ENCODE results near the gene CPPED1. TPM values are rescaled to one million over a fixed set of nuclear protein-coding genes. Genes with fewer than 3 reads are reported as not detected.
"Not testable (repeated sequence)": the region's sequence is repeated elsewhere in the genome, so short reads cannot be mapped to it uniquely, and the experiment has no call there.

Gene CPPED1
- total RNA-seq, 1 donor from 2014 or later: 22.1 TPM

DNA sequence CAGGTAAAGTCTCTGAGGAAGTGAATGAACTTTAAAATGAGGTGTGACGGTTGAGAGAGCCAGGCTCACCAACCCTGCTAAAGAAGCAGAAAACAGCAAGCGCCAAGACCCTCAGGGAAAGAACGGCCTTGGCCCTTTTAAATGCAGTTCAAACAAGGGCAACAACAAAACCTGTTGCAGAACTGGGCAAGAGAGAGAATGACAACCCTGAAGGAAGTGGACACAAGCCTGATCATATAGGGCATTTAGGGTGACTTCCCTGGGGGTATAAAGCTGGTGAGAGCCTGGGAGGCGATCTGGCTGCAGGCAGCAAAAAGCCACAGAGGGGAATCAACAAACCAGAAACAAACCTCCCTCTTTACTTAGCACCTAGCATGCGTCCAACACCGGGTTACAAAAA is 1.0 kb downstream of the CPPED1 start:
- intact Hi-C loops (cut with micrococcal nuclease): loop anchor here (2.0 to 5.0 kb wide), 4 partner anchors 156 to 885 kb away; partner anchors contain the start of gene GSPT1

DNA sequence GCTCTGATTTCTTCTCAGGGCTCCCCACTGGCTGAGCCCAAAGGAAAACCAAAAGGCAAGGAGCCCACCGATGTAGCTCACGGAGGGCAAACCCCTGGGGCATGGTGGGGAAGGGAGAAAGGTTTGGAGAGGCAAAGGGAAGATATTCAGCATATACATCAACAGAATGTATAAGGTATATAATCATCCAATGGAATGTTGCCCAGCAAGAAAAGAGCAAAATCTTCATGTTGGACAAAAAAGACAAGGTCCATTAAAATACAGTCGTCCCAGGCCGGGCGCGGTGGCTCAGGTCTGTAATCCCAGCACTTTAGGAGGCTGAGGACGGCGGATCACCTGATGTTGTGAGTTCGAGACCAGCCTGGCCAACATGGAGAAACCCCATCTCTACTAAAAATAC is 1.6 kb downstream of the CPPED1 start:
- intact Hi-C loops (cut with micrococcal nuclease): loop anchor here (2.0 to 5.0 kb wide), 4 partner anchors 155 to 885 kb away; partner anchors contain the start of gene GSPT1

- intact Hi-C loops (cut with micrococcal nuclease): loop anchor here (2.0 to 5.0 kb wide), 4 partner anchors 155 to 884 kb away; partner anchors contain the start of gene GSPT1
Observed at GRCh38 chr16:12801511-12802042, 2.1 kb downstream of the CPPED1 start.

DNA sequence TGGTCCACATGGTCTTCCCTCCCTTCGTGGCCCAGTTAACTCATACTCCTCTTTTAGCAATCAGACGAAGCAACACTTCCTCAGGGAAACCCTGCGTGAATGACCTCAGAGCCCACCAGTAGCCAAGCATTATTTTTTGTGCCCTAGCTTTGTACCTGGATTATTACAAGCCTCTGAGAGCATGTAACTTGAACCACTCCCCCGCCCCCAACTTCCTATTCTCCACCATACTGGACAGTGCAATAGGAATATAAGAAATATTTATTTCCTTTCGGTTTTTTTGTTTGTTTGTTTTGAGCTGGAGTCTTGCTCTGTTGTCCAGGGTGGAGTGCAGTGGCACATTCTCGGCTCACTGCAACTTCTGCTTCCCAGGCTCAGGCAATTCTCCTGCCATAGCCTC is 2.9 kb downstream of the CPPED1 start:
- intact Hi-C loops (cut with micrococcal nuclease): loop anchor here (5.0 kb wide), 2 partner anchors 344 to 884 kb away; partner anchors contain the start of gene GSPT1

DNA sequence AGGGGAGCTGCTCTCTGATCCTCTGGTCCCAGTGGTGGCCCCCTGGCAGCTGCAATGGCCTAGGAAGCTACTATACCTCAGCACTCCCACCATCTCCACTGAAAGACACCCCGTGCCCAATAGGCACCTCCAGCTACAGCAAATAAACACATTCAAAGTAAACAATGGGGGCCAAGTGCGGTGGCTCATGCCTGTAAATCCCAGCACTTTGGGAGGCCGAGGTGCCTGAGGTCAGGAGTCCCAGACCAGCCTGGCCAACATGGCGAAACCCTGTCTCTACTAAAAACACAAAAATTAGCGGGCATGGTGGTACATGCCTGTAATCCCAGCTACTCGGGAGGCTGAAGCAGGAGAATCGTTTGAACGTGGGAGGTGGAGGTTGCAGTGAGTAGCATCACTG is 3.7 kb downstream of the CPPED1 start:
- intact Hi-C loops (cut with micrococcal nuclease): loop anchor here (5.0 kb wide), 2 partner anchors 343 to 883 kb away; partner anchors contain the start of gene GSPT1

DNA sequence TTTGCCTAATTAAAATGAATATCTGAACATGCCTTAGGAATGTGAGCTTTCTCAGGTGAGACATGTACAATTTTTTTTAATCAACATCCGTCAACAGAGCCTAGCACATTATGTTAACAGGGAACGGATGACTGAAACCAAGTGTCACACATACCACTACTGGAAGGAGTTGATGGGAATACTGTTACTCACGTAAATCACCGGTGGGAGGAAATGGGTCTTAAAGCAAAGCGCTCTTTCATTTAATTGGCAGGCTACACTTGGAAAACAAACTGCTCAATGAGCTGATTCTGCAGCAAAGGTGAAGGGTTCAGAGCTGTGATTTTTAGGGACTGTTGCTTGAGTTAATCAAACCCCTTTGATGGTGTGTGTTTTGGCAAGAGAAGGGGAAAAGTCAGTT is 4.8 kb downstream of the CPPED1 start:
- intact Hi-C loops (cut with micrococcal nuclease): no loop called here

- intact Hi-C loops (cut with micrococcal nuclease): no loop called here
Observed at GRCh38 chr16:12798171-12798570, 5.5 kb downstream of the CPPED1 start.

GRCh38 chr16:12796498-12796897 is 7.2 kb downstream of the CPPED1 start:
- intact Hi-C loops (cut with micrococcal nuclease): no loop called here

- intact Hi-C loops (cut with micrococcal nuclease): no loop called here
Observed at GRCh38 chr16:12794486-12795387, 8.9 kb downstream of the CPPED1 start.

- intact Hi-C loops (cut with micrococcal nuclease): no loop called here
Observed at GRCh38 chr16:12793865-12794240, 9.8 kb downstream of the CPPED1 start.

DNA sequence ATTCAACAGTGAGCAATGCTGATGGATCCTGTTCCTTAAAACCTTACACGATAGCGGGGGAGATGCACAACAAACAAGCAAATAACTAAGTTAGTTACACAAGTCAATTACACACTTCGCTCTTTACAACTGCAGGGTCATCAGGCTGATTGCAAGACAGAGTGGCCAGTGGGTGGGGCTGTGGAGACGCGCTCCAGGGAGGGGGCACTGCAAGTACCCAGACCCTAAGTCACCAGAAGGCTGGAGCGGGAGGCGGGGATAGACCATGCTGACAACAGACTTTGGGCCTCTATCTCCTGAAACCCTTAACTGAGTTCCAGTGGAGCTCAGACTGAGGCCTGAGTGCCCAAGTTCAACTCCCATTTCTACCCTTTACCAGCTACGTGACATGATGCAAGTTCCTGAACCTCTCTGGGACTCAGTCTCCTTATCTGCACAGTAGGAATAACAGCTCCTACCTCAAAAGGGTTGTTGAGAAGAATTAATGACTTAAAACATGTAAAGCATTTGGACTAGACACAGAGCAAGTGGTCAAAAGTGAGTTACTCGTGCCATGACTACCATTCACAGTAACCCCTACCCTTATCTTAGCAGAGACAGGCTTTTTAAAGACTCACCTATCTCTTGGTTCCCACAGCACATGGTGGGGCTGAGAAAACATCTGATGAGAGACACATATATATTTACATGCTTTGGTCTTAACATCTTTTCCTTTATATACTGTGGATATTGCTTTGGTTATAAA is 10.4 kb downstream of the CPPED1 start:
- intact Hi-C loops (cut with micrococcal nuclease): no loop called here

DNA sequence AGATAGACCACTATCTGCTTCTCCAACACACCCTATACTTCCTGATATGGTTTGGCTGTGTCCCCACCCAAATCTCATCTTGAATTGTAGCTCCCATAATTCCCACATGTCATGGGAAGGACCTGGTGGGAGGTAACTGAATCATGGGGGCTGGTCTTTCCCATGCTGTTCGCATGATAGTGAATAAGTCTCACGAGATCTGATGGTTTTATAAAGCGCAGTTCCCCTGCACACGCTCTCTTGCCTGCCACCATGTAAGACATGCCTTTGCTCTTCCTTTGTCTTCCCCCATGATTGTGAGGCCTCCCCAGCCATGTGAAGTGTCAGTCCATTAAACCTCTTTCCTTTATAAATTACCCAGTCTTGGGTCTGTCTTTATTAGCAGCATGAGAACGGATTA is 11.2 kb downstream of the CPPED1 start:
- intact Hi-C loops (cut with micrococcal nuclease): not testable (repeated sequence)

GRCh38 chr16:12791340-12791739 is 12.3 kb downstream of the CPPED1 start:
- intact Hi-C loops (cut with micrococcal nuclease): no loop called here

DNA sequence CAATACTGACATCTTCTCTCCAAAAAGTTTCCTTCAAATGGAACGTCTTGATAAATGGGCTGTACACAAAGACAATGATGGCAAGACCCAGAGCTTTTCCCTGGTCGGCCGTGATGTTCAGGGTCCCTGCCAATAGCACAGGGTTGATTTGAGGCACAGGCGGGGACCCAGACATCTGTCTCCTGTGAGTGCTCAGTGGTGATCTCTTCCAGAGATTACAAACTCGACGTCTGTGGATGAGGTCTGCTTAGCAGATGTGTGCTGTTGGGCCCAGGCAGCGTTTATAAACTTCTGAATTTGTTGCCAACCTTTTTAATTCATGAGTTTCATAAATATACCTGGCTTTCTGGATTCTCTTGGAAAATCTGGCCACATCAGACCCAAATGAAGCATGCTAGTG is 14.9 kb downstream of the CPPED1 start:
- intact Hi-C loops (cut with micrococcal nuclease): no loop called here

DNA sequence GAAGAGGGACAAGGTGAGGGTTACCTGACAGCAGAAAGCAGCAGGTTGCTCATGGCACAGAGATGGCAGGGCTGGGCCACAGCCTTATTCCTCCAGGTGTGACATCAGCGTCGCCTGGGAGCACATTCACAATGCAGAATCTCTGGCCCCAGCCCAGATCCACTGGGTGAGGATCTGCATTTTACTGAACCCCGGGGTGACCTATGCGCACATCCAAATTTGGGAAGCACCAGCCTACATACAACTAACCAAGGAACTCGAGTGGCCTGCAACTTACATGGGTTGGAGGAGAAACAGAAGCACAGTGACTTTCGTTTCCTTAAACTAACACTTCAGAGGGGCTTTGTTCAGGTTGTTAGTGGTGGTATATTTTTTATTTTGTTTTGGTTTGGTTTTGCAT is 17.6 kb downstream of the CPPED1 start:
- intact Hi-C loops (cut with micrococcal nuclease): no loop called here

DNA sequence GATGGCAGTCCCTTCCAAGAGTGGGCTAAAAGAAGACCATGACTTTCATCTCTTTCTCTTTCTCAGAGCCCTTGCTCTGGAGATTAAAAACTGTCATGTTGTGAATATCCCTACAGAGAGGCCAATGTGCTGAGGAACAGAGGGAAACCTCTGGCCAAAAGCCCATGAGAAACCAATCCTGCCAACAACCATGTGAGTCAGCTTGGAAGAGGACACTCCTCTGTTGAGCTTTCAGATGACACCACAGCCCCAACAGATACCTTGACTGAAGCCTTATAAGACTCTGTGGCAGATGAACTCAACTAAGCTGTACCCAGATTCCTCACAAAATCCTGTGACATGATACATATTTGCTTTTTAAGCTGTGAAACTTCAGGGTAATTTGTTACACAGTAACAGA is 19.6 kb downstream of the CPPED1 start:
- intact Hi-C loops (cut with micrococcal nuclease): no loop called here

DNA sequence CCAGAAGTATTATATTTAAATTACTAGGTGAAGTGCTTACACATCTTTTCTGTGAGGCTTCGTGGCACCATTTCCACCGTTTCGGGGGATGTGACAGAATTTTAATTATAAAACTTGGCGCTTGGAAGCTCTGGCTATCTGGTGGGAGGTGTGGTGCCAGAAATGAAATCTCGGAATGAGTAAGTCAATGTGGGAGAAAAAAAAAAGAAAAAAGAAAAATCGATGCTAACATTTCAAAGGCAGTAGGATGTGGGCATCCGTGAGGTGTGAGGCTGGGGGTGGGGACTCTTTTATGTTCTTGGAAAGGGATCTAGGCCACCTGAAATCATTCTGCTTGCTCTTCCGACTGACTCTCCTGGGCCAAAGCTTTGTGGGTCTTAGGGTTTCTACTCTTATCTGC is 21.9 kb downstream of the CPPED1 start:
- intact Hi-C loops (cut with micrococcal nuclease): no loop called here

DNA sequence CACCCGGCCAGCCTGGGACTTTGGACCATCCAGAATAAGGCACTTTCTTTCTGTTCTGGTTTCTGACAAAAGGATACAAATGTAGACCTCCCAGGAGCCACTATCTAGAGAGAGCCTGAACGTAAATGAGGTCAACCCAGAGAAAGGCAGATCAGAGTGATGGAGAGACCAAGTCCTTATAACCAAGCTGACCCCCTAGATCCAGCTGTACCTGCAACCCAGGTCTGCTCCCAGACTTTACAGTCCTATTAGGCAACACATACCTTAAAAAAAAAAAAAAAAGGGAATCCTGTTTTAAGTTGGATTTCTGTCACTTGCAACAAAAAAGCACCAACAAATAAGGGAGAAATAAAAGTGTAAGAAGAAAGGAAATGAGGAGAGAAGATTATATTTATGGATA is 23.2 kb downstream of the CPPED1 start:
- intact Hi-C loops (cut with micrococcal nuclease): no loop called here

DNA sequence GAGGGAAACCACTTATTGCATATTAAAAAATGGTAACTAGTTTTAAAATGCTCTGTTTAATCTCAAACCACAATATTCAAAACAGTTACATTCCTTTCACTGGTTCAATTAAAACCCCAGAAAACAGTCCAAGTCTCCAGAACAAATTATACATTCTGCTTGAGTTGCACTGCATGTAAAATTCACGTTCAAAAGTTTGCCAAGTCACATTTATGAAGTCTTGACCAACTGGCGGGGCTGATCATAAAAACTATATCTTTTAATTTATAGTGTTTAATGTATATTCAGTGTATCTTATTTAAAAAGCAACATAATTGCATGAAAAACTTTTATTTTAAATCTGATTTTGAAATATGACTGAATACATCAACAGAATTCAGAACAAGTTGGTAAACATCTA is 25.0 kb downstream of the CPPED1 start:
- intact Hi-C loops (cut with micrococcal nuclease): no loop called here

- intact Hi-C loops (cut with micrococcal nuclease): no loop called here
Observed at GRCh38 chr16:12775656-12776236, 27.9 kb downstream of the CPPED1 start.

- intact Hi-C loops (cut with micrococcal nuclease): no loop called here
Observed at GRCh38 chr16:12773221-12773620, 30.5 kb downstream of the CPPED1 start.
